ENCODE data around the gene WDR27.
"Not testable (repeated sequence)": the region's sequence is repeated elsewhere in the genome, so short reads cannot be mapped to it uniquely, and the experiment has no call there.

Gene WDR27

DNA sequence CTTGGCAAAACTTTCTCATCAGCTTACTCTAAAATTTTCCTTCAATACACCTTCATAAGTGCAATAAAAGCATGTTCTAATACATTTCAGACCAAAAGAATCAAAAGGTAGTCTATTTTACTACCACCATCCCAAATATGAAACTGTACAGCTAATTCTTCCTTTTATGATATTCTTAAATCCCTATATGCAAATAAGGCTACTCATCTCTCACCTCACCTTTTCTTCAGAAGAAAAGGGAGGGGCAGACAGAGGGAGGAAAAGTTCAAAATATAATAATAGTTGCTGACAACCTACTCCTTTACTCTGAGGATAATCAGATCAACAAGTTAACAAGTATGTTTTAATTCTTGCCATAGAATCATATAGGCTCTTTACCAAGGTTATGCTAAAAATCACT lies 7.5 kb upstream of the WDR27 start:
- DNase-seq (ENCODE audit: low read depth): no peak

DNA sequence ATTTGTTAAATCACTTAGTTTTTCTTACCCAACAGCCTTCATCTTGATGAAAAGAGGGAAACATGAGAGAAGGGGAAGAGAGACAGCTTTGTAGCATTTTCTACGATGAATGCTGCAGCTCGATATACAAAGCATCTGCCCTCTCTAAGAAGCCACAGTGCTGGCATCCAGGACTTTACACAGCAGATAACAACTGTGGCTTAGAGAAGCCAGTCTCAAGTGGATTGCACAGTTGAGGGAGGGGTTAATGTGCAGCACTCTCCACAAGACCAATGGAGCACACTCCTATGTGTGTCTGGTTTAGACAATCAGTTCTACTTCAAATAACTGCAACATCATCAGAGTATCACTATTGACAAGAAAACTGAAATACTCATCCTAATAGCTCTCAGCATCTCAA lies 5.9 kb upstream of the WDR27 start:
- no peak for DNase-seq (ENCODE audit: low read depth)

DNA sequence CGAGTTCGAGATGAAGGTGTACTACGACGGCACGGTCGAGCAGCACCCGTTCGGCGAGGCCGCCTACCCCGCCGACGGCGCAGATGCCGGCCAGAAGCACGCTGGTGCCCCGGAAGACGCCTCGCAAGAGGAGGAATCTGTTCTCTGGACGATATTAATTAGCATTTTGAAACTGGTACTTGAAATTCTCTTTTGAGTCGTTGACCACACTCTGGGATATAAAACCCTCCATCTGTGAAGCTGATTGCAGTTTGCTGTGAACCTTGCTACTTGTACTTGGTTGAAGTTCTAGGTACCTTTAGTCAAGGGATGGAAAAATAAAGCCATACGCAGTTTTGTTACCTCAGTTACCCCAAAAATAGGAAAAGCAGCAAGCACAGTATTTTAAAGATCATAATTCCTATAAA lies 1.0 kb upstream of the WDR27 start:
- DNase-seq (ENCODE audit: low read depth): no peak

DNA sequence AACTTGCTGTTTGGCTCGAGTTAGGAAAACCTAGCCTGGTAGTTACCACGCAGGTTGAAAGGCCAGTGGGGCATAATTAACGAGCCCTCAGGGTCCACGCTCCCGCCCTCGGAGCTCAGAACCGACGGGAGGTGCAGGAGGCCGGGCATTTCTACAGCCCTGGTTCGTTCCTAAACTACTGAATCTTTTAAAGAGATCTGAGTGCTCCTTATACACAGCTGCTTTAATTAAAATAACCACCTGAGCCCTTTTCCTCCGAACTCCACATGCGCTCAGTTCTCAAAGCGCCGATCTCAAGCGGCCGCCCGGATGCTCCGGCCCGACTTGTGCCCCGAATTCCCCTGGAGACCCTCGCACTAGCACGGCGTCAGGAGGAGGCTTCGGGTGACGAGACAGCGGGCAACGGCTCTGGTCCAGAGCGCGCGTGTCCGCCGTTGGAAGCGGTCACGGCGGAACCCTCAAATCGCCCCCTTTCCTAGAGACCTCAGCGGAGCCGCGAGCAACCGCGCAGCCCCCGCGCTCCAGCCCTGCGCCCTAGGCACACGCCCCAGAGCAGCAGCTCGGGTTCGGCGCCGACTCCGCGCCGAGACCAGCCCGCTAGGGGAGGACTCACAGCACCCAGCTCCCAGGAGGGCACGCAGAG lies 397 bp downstream of the WDR27 start:
- no peak for DNase-seq (ENCODE audit: low read depth)

DNA sequence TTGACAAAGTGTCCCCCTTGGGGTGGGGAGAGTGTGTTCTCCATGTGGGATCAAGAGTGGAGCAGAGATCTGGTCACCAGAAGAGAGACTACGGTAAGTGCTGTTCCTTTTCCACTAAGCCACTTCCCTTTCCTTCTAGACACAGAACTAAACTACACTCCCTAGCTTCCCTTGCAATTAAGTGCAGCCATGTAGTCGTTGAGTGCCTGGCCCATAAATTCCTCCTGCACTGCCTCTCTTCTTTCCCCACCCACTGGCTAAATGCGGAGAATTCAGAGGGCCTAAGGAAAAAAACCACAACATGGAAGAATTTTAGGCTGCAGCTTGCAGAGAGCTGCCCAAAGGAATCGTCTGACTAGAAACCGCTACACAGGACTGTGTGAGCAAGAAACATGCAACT lies 1.5 kb downstream of the WDR27 start:
- DNase-seq (ENCODE audit: low read depth): no peak

DNA sequence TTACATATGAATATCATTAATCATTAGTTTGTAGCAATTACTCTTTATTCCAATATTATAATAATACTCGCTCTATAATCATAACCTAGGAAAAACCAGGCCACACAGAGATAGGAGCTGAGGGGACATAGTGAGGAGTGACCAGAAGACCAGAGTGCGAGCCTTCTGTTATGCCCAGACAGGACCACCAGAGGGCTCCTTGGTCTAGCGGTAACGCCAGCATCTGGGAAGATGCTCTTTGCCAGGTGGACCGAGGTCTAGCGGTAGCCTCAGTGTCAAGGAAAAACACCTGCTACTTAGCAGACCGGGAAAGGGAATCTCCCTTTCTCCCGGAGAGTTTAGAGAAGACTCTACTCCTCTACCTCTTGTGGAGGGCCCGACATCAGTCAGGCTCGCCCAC lies 4.7 kb downstream of the WDR27 start:
- not testable (repeated sequence) for DNase-seq (ENCODE audit: low read depth)

DNA sequence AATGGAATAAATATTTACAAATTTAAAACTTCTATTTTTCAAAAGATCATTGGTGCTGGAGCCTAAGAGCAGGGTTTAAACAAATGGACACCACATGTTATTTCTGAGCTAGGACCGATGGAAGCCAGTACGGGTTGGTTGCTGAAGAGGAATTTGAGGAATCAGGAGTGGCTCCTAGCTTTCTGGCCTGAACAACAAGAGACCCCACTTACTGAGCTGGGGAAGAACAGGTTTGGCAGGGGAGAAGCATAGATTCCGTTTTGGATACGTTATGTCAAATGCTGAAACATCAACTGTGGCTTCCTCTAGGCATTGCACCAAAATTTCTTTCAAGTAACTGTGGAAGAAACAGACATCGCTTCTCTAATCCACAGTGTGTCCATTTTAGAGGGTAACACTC lies 6.7 kb downstream of the WDR27 start:
- DNase-seq (ENCODE audit: low read depth): no peak

DNA sequence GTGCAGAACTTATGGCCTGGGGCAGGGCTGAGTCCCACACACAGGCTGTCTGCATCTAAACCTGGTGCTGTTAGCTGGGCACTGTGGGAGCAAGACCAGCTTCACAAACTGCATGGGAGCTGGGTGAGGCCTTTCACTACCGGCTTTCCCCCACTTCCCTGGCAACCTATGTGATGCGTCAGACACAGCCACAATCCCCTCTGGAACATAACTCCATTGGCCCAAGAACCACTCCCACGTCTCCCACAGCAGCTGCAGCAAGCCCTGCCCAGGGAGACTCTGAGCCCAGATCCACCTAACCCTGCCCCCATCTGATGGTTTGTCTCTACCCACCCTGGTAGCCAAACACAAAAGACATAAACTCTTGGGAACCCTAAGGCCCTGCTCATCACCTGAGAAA lies 9.3 kb downstream of the WDR27 start:
- DNase-seq (ENCODE audit: low read depth): no peak

DNA sequence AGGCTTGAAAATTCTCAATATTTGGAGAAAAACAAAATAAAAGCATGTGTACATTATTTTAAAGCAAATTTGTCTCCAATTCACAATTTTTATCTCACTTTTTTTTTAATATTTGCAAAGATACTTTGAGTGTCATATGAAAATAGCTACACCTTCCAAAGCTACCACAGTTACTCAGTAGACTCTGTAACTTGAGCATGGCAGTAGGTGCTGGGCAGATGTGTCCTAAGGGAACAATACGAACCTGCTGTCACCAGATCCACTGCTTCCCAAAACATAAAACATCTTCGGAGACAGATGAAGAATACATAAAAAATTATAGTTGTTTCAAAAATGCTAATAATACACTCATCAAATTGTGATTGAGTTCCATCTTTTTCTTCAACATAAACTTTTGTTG lies 10.6 kb downstream of the WDR27 start:
- DNase-seq (ENCODE audit: low read depth): no peak

DNA sequence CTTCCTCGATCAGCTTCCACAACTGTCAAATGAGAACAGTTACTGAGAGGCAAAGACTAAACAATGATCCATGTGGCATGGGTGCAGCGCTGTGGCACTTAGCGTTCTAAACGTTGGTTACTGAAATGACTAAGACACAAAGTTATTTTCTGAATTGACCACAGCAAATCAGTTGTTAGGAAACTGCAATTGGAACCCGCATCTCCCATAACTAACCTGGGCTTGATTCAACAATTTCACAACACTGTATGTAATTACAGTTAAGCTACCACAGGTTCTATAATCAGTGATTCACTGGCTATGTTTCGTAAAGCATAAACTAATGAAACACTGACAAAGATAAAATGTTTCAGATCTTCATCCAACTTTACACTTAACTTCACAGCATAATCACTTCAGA lies 12.5 kb downstream of the WDR27 start:
- DNase-seq (ENCODE audit: low read depth): no peak

DNA sequence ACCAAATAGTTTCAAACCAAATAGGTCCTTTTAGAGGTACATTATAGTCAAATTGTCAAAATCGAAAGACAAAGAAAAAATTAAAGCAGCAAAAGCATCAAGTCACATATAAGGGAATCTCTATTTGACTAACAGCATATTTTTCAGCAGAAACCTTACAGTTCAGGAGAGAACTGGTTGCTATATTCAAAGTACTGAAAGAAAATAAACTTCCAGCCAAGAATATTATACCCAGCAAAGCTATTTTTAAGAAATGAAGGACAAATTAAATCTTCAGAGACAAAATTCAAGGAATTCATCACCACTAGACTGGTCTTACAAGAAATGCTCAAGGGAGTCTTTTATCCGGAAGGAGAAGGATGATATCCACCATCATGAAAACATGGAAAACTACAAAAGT lies 16.0 kb downstream of the WDR27 start:
- no peak for DNase-seq (ENCODE audit: low read depth)

DNA sequence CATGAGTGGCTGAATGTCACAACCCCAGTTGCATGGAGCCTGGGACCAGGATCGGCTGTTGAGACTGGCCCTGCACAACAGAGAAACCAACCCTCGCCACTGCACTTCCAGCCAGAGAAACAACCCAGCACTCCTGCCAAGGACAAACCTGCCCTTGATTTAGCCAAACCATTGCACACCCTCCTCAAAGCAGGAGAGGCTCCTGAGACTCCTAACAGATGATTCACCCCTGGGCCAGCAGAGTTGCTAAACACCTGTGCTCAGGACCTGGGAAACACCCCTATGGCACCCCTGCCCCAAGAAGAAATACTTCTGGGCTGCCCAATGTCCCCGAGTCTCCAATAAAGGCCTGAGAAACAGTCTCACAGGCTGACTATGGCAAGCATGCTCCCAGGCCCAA lies 17.8 kb downstream of the WDR27 start:
- DNase-seq (ENCODE audit: low read depth): no peak

DNA sequence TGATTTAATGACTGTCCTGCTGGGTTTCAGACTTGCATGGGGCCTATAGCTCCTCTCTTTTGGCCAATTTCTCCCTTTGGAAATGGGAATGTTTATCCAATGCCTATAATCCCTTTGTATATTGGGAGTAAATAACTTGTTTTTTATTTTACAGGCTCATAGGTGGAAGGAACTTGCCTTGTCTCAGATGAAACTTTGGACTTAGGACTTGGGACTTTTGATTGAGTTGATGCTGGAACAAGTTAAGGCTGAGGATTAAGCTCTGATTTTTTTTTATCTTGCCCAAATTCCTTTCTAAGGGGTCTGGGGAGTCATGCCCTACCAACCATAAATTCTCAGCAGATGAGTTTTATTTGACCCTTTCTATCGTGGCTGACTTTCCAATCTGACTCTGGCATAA lies 23.5 kb downstream of the WDR27 start:
- no peak for DNase-seq (ENCODE audit: low read depth)

DNA sequence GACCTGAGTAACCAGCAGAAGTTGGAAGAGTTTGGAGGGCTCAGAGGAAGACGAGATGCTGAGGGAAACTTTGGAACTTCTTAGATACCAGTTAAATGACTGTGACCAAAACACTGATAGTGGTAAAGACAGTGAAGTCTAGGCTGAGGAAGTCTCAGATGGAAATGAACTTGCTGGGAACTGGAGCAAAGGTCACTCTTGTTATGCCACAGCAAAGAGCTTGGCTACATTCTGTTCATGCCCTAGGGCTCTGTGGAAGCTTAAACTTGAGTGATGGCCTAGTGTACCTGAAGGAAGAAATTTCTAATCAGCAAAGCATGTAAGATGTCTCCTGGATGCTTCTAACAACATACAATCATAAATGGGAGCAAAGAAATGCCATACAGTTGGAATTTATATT lies 24.7 kb downstream of the WDR27 start:
- DNase-seq (ENCODE audit: low read depth): no peak

DNA sequence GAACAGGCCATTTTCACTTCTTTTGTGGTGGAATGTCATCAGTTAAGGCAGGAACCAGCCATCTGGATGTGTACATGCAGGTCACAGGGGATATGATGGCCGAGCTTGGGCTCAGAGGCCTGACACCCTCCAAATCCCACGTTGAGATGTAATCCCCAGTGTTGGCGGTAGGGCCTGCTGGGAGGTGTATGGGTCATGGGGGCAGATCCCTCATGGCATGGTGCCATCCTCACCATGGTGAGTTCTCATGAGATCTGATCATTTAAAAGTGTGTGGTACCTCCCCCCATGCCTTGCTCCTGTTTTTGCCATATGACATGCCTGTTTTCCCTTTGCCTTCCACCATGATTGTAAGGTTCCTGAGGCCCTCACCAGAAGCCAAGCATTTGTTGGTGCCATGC lies 26.8 kb downstream of the WDR27 start:
- no peak for DNase-seq (ENCODE audit: low read depth)

DNA sequence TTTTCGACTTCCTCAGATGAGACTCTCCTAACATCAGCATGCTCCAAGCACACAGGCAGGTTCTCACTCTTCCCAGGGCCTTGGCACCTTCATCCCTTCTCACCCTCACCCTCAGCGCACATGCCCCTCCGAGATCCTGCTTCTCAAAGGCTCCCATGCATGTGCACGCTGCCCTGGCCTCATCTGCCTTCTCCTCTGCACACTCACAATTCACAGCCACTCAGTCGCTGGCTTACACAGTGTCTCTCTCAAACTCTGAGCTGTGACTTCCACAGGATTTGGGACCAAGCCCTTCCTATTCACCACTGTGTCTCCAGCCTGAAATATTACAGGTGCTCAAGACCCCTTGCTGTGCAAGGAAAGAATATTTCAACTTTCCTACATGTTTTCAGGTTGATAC lies 30.3 kb downstream of the WDR27 start:
- DNase-seq (ENCODE audit: low read depth): no peak

DNA sequence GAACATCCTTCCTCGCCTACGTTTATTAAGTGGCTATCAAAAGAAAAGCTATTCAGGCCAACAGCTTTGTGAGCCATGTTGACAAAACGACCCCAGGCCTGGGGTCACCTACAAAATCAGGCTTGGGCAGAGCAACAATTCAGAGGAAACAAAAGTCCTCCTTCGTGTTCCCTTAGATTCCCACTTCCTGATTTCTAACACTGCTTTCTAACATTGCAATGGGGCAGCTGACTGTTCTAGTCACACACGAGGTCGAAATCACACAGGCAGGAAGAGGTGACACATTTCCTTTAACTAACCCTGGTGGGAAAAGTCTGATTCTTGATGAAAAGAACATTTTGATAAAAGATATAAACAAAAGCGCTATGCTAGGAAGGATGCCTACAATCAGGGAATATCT lies 31.9 kb downstream of the WDR27 start:
- DNase-seq (ENCODE audit: low read depth): no peak

DNA sequence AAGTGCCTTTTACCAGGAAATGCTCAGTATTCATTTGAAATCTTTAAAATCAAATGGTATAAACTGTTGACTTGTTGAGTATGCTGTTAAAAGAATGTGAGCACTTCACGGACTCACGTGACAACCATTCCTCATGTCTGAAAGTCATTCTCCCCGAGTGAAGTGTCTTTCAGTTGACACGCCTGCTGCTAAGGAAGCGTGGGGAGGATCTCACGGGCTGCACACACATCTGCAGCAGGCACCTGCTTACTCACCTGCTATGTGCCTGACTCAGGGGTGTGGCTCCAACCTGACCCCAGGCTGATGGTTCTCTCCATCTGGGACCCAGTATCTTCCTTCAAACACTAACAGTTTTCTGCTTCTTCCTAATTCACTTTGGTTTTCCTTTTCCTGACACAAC lies 32.7 kb downstream of the WDR27 start:
- DNase-seq (ENCODE audit: low read depth): no peak

DNA sequence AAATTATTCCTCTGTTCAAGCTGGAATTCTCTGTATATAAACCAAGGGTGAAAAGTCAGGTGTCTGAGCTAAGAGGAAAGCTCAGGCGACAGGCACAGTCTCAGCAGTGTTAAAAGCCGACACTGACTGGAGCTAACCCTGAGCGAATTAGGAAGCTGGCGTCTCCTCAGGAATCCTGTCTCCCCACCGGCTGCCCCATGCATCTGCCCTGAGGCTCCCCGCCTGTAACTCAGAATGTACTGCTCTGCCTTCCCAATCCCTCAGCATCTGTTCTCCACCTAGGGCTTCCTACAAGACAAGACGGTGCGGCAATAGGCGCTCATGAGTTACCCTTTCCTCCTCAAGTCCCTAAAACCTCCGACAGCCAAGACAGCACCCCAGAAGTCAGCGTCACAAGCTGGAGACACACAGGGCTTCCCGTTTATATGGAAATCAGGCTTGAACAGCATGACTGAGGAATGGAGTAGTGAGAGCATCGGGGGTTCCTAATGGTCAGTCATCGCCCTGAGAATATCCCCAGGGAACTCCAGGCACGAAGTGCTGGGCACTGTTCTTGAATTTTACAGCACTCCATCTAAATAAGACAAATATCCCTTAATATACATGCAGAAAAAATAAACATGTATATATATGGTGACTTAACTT lies 33.5 kb downstream of the WDR27 start:
- no peak for DNase-seq (ENCODE audit: low read depth)

DNA sequence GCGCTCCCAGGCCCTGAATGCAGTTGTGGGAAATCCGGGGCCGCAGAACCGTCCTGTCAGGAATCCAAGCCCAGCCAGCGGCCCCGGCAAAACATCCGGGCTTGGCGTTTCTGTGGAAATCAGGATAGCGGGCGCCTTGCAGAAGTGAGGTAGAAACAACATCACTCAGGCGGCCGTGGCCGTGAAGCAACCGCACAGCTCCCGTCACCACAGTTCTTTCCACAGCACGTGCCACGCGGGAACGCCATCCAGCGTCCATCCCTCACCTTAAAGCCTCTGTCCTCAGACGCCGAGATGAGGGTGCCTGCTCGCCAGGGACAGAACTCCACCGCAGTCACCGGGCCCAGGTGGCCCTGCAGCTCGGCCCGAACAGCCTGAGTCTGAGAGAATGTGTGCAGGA lies 34.1 kb downstream of the WDR27 start:
- no peak for DNase-seq (ENCODE audit: low read depth)

DNA sequence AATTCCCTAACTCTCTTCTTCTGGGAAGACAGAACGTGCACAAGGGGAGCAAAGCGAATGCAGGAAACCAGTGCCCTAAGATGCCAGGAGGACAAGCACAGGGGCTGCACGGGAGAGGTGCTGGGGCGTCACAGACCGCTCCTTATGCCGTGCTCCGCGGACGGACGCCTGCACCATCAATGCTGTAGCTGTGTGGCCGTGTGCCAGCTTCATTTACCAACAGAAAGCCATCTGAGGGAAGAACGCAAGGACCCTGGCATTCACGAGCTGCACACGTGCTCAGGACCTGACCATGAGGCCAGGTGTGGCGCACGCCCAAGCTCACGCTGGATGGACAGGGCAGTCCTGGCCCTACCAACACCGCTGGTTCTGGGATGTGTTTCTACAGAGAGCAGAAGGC lies 35.4 kb downstream of the WDR27 start:
- no peak for DNase-seq (ENCODE audit: low read depth)

DNA sequence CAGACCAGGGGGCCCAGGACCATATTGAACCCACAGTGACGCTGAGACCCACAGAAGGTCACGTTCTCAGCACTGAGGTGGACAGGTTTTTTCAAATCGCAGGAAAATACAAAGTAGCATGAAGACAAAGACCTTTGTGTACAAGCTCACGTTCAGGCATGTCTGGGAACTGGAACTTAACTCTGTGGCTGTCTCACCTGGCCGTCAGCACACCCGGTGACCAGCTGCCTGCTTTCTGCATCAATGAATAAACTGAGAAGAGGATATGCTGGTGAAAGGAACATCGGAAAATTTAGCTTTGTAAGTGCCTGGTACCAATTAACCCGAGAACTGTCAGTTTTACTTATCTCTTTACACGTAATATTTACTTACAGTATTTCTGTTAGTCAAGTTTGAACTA lies 36.5 kb downstream of the WDR27 start:
- no peak for DNase-seq (ENCODE audit: low read depth)

DNA sequence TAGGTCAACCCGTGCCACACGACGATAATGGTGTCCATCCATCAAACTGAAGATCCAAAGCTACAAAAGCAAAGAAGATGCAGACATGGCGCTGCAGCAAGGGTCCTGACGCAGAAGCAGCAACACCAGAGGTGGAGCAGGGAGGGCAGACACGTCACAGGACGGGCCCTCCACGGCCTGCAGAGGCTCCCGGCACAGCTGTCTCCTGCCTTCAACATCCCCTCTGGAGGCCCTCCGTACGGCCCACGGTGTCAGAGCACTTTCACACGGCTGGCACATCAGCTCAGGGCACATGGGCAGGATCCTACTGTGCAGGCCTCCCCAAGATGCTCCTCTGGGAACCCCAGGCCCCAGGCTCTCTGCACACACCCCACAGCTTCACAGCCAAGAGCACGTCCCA lies 37.6 kb downstream of the WDR27 start:
- no peak for DNase-seq (ENCODE audit: low read depth)

DNA sequence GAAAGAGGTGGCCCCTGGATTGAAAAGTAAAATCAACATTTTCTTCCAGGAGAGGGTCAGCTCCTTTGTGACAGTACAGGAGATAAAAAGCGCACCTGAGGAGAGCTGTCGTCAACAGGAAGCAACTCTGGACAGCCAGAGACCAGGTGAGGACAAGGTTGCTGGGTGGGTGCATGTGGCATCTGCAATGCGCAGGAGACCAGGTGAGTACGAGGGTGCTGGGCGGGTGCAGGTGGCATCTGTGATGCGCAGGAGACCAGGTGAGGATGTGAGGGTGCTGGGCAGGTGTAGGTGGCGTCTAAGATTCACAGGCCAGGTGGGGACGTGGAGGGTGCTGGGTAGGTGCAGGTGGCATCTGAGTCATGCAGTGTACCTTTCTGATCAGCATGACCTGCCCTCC lies 38.4 kb downstream of the WDR27 start:
- DNase-seq (ENCODE audit: low read depth): no peak

DNA sequence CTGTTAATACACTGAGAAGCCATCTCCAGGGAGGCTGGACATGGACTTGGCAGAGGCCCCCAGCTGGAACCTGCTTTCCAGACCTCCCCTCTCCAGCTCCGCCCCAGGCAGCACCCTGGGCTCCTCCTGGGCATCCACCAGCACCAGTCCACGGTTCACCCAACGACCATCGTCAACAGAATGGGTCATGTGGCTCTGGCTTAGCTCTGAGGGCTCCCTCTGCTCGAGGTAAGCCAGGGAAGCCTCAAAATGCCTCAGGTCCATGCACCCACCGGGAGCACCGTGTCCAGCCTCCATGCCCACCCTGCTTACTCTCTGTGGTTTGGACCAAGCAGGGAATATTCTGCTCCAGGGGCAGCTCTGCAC lies 40.5 kb downstream of the WDR27 start:
- DNase-seq (ENCODE audit: low read depth): no peak
